Ovary (tissue), 9 donors: ENCODE measurements around the gene NFE2. TPM values are rescaled to one million over a fixed set of nuclear protein-coding genes. Genes with fewer than 3 reads are reported as not detected.

Source experiments
- DNase-seq, 5 donors: peaks; one replicate each; pipeline ENCODE4 v3.0.0-alpha.2; 2019 to 2020
- H3K27ac ChIP-seq, 2 donors: fragments of 200-600 bp; one replicate each; pipeline versions ENCODE4 v1.5.1 to v1.8.0; 2019 to 2022
- H3K27me3 ChIP-seq: fragments of 200-600 bp; one replicate; pipeline ENCODE4 v1.8.0; 2022
- H3K36me3 ChIP-seq: fragments of 200-600 bp; sonication (generic); one replicate; pipeline ENCODE4 v1.5.1; 2019
- H3K4me1 ChIP-seq: one replicate; pipeline ENCODE4 v1.8.1; 2013; ENCODE audit warnings: mild to moderate bottlenecking, moderate library complexity; ENCODE audit not compliant: insufficient read depth
- H3K4me3 ChIP-seq: fragments of 200-600 bp; sonication (generic); one replicate; pipeline ENCODE4 v1.5.1; 2017
- H3K9me3 ChIP-seq, 2 donors: fragments of 200-600 bp in 1 of 2; sonication (generic) in 1 of 2; one replicate each; pipeline versions ENCODE4 v1.5.1 to v1.8.1; 2013 to 2019; ENCODE audit warnings: mild to moderate bottlenecking in 1 of 2, moderate library complexity in 1 of 2
- CTCF ChIP-seq, 3 donors: fragments of 450-650 bp in 2 of 3; fragments of 200-600 bp in 1 of 3; IDR thresholded peaks; one replicate each; pipeline versions ENCODE4 v1.5.1 to v1.8.0; 2016 to 2022; ENCODE audit warnings: antibody characterized with exemption in 3 of 3, mild to moderate bottlenecking in 1 of 3
- EP300 ChIP-seq: sonication (generic); formaldehyde crosslinking; IDR thresholded peaks from one replicate; pipeline ENCODE4 v1.6.1; 2017; ENCODE audit warnings: antibody characterized with exemption
- POLR2A ChIP-seq: fragments of 450-650 bp; IDR thresholded peaks from one replicate; pipeline ENCODE4 v1.6.1; 2017; ENCODE audit warnings: antibody characterized with exemption, mild to moderate bottlenecking, moderate library complexity
- WGBS, 3 donors: extraction: QIAGEN DNeasy Blood & Tissue Kit in 1 of 3; methylation state at CpG; one replicate each; pipeline versions ENCODE4 v1.1.5 to v1.1.7; 2013 to 2017; 5-methylcytosine and 5-hydroxymethylcytosine counted together
- intact Hi-C, 4 donors: fragments of 100-400 bp; cut with DNase I; formaldehyde crosslinking; loops; one replicate each; pipeline versions ENCODE4 v1.11.0 to v1.15.1; 2022 to 2023
- polyA plus RNA-seq, 2 donors: library from polyadenylated mRNA; stranded (reverse); fragments of 200-250 nt in 1 of 2; fragments of 350-450 nt in 1 of 2; fragmentation: Illumina TruSeq in 1 of 2; extraction: RNeasy Lipid Tissue Mini Kit (QIAGEN cat#74804) in 1 of 2; gene quantifications; one replicate each; pipeline ENCODE4 v1.2.3, GENCODE V29; 2013 to 2014
- total RNA-seq, 7 donors: library from RNA; depleted of rRNA in 2 of 7; stranded (reverse); fragments of >200 nt in 2 of 7; fragmentation: NEBNext Ultra II Directional in 3 of 7; extraction: Animal tissue kit (Norgen Biotek cat#: 25700) in 3 of 7; gene quantifications; one replicate each; pipeline versions ENCODE4 v1.1.0 to v1.2.4, GENCODE V29; 2016 to 2023
- donor health status: DM: no; HTN: no; CAD: no; lungs with moderate emphysema.
- donor health status: DM: no; HTN: no; CAD: no.
- donor health status: Bipolar disorder and iron deficiency.
- donor health status: DM: yes; HTN: yes; CAD: no.
- donor health status: DM: no; HTN: no; CAD: no.
- donor health status: DM: yes; HTN: yes; CAD: no.

The NFE2 gene
- total and polyA plus RNA-seq, 9 donors, result 0.05 to 0.54 (median 0.33) TPM; not detected in 2

GRCh38 chr12:54261815-54262402 lies 38.9 kb downstream of the NFE2 start:
- DNase-seq, result no peak
- Histone ChIP-seq H3K27me3 (no peaks in the 10 kb centered on the region), H3K27ac (peak overlapping the region in 1 of 2 donors; percentile 47), H3K4me1 (peaks cover 5% of the 10 kb centered on the region), H3K4me3 (no peak overlapping the region), H3K9me3 (no peaks in the 10 kb centered on the region), H3K36me3 (no peaks in the 10 kb centered on the region)
- intact Hi-C loops, result no loop called here
- WGBS, 3 donors, result 12 to 17% (median 16%) methylated on average over 5 of the region's 5 CpGs
- no peak for TF ChIP-seq CTCF (IDR thresholded peaks at IDR 0.05)
- no peak for TF ChIP-seq EP300
- TF ChIP-seq POLR2A, result no peak

GRCh38 chr12:54259194-54260011 lies 41.4 kb downstream of the NFE2 start:
- Histone ChIP-seq H3K4me1 (peaks cover 5% of the 10 kb centered on the region), H3K4me3 (peak overlapping the region; percentile 5), H3K9me3 (no peaks in the 10 kb centered on the region), H3K36me3 (no peaks in the 10 kb centered on the region), H3K27me3 (no peaks in the 10 kb centered on the region), H3K27ac (peak overlapping the region in 1 of 2 donors; percentile 42)
- intact Hi-C loops, result loop anchor here in 1 of 4 donors (10.0 kb wide), 1 partner anchor 65 kb away; the partner anchor contains the start of gene COPZ1
- WGBS, 3 donors, result 3 to 4% (median 4%) methylated on average over 11 of the region's 11 CpGs
- TF ChIP-seq POLR2A, result no peak
- no peak for TF ChIP-seq CTCF (IDR thresholded peaks at IDR 0.05)
- TF ChIP-seq EP300, result no peak
- DNase-seq, result peak; percentile 77 to 88 (median 86)

- peak overlapping the region in 1 of 2 donors; percentile 42 for H3K27ac ChIP-seq
- H3K4me3 ChIP-seq, result no peak overlapping the region
- intact Hi-C loops, result loop anchor here in 1 of 4 donors (10.0 kb wide), 1 partner anchor 67 kb away; the partner anchor contains the start of gene COPZ1
- peaks cover 5% of the 10 kb centered on the region for H3K4me1 ChIP-seq
- H3K9me3 ChIP-seq, result no peaks in the 10 kb centered on the region
- H3K27me3 ChIP-seq, result no peaks in the 10 kb centered on the region
- H3K36me3 ChIP-seq, result no peaks in the 10 kb centered on the region
- TF ChIP-seq CTCF (IDR thresholded peaks at IDR 0.05) (no peak), POLR2A (no peak), EP300 (no peak)
- DNase-seq, result no peak
These were observed 42.6 kb downstream of the NFE2 start for GRCh38 chr12:54258201-54258681.

- intact Hi-C loops, result loop anchor here in 1 of 4 donors (10.0 kb wide), 1 partner anchor 67 kb away; the partner anchor contains the start of gene COPZ1
- TF ChIP-seq EP300 (no peak), POLR2A (no peak), CTCF (IDR thresholded peaks at IDR 0.05) (no peak)
- 83 to 84% (median 83%) methylated on average over 8 of the region's 8 CpGs for WGBS, 3 donors
- H3K27me3 ChIP-seq, result no peaks in the 10 kb centered on the region
- H3K4me1 ChIP-seq, result peaks cover 4% of the 10 kb centered on the region
- H3K9me3 ChIP-seq, result no peaks in the 10 kb centered on the region
- no peak overlapping the region for H3K27ac ChIP-seq
- no peak for DNase-seq
- no peak overlapping the region for H3K4me3 ChIP-seq
- no peaks in the 10 kb centered on the region for H3K36me3 ChIP-seq
These were observed 43.5 kb downstream of the NFE2 start for GRCh38 chr12:54257332-54257731.
